22Rv1 (cell line): ENCODE measurements around the gene MROH7.
A peak's percentile ranks its signal among the peaks of the same experiment; 100 is the strongest.

ENCODE experiments used
- H3K27ac ChIP-seq: fragments of 450-650 bp; 2 replicates; pipeline ENCODE4 v1.5.1; 2017
- CTCF ChIP-seq: fragments of 450-650 bp; IDR thresholded peaks from 2 replicates; pipeline ENCODE4 v1.5.1; 2017; ENCODE audit warnings: mild to moderate bottlenecking
- ZFX ChIP-seq: fragments of 450-650 bp; IDR thresholded peaks from 2 replicates; pipeline ENCODE4 v1.6.1; 2017; ENCODE audit warnings: antibody characterized with exemption, borderline replicate concordance

MROH7 gene

GRCh38 chr1:54716299-54717047, 74.9 kb downstream of the MROH7 start:
- peak overlapping the region; percentile 64 for H3K27ac ChIP-seq
- TF ChIP-seq ZFX (no peak), CTCF (no peak)

DNA sequence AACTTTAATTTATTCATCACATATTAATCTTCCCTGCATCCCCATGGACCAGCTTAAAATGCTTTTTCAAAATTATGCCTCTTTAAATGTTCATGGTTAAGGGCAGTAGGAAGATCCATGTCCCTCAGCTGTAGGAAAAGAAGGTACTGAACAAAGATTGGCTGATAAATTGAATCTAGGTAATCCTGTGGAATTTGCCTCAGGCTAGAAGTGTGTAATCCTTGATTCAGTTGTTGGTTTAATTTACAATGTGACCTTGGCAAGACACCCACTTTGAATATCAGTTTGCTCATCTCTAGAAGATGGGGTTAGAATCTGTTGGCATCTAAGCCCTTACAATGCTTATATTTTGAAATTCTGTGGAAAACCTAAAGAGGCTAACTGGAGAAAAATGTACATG, 80.1 kb downstream of the MROH7 start:
- TF ChIP-seq ZFX, result no peak
- no peak for TF ChIP-seq CTCF
- H3K27ac ChIP-seq, result no peak overlapping the region

DNA sequence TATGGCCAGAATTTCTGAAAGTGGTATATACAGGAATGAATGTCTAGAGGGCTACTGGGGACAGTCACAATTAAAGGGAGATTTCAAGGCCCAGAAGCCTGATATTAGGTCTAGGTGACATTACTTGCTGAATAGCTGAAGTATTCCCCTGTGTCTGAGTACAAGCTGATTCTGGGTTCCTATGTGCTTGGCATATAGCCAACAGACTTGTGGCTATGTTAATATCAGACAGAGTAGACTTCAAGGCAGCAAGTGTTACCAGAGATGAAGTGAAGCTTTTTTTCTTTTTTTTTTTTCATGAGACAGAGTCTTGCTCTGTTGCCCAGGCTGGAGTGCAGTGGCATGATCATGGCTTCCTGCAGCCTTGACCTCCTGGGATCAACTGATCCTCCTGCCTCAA, 82.4 kb downstream of the MROH7 start:
- H3K27ac ChIP-seq, result no peak overlapping the region
- no peak for TF ChIP-seq CTCF
- TF ChIP-seq ZFX, result no peak

DNA sequence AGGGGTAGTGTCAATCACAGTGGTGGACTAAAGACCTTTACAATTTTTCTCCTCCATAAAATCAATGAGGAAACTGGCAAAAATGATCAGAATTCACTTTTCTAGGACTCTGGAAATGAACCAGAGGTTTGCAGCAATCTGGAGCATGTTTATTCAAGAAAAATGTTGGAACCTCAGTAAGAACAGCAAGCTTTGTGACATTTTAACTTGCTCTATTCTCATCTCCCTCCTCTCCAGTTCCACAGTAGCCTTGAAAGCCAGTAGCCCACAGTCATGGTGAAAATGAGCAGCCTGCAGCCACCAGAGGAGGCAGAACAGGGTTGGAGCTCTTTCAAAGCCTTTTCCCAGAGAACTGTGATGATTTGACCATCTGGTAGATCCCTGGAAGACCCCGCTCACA, 83.2 kb downstream of the MROH7 start:
- H3K27ac ChIP-seq, result no peak overlapping the region
- TF ChIP-seq ZFX (no peak), CTCF (no peak)

- no peak overlapping the region for H3K27ac ChIP-seq
- TF ChIP-seq ZFX (no peak), CTCF (no peak)
These were observed 86.4 kb downstream of the MROH7 start for GRCh38 chr1:54728027-54728426.

GRCh38 chr1:54736685-54737084, 95.1 kb downstream of the MROH7 start:
- no peak overlapping the region for H3K27ac ChIP-seq
- TF ChIP-seq CTCF, result no peak
- TF ChIP-seq ZFX, result no peak

DNA sequence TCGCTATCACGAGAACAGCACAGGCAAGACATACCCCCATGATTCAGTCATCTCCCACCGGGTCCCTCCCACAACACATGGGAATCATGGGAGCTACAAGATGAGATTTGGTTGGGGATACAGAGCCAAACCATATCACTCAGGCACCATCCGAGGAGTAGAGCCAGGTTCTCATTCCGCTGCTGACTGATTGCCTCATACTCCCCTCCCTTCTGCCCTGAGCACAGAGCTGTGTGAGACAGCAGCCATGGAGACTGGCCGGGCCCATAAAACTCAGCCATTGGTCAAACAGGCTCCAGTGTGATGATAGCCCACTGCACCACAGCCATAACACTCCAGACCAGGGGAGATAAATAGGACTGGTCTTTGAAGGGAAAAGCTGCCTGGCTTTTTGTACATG, 96.7 kb downstream of the MROH7 start:
- TF ChIP-seq ZFX (no peak), CTCF (no peak)
- H3K27ac ChIP-seq, result no peak overlapping the region
